ENCODE data around the gene DMTF1. TPM values are rescaled to one million over a fixed set of nuclear protein-coding genes. Genes with fewer than 3 reads are reported as not detected.

The DMTF1 gene
- total RNA-seq, 1 donor: 98.9 TPM

- no peak for DNase-seq (ENCODE audit: low read depth)
- TF ChIP-seq CTCF (IDR thresholded peaks at IDR 0.05; ENCODE audit: insufficient read depth, low read depth, low read length): no peak
- H3K4me3 ChIP-seq (ENCODE audit: low read depth, low read length): no peak overlapping the region
Observed at GRCh38 chr7:87171282-87171934, 19.2 kb downstream of the DMTF1 start.

- no peak for DNase-seq (ENCODE audit: low read depth)
- H3K4me3 ChIP-seq (ENCODE audit: low read depth, low read length): no peak overlapping the region
- no peak for TF ChIP-seq CTCF (IDR thresholded peaks at IDR 0.05; ENCODE audit: insufficient read depth, low read depth, low read length)
Observed at GRCh38 chr7:87173471-87173870, 21.2 kb downstream of the DMTF1 start.

- no peak for DNase-seq (ENCODE audit: low read depth)
- H3K4me3 ChIP-seq (ENCODE audit: low read depth, low read length): no peak overlapping the region
- no peak for TF ChIP-seq CTCF (IDR thresholded peaks at IDR 0.05; ENCODE audit: insufficient read depth, low read depth, low read length)
Observed at GRCh38 chr7:87178320-87178719, 26.1 kb downstream of the DMTF1 start.

GRCh38 chr7:87179180-87179579, 26.9 kb downstream of the DMTF1 start:
- H3K4me3 ChIP-seq (ENCODE audit: low read depth, low read length): no peak overlapping the region
- TF ChIP-seq CTCF (IDR thresholded peaks at IDR 0.05; ENCODE audit: insufficient read depth, low read depth, low read length): no peak
- no peak for DNase-seq (ENCODE audit: low read depth)

GRCh38 chr7:87187120-87187519, 34.9 kb downstream of the DMTF1 start:
- TF ChIP-seq CTCF (IDR thresholded peaks at IDR 0.05; ENCODE audit: insufficient read depth, low read depth, low read length): no peak
- no peak overlapping the region for H3K4me3 ChIP-seq (ENCODE audit: low read depth, low read length)
- no peak for DNase-seq (ENCODE audit: low read depth)

- DNase-seq (ENCODE audit: low read depth): no peak
- TF ChIP-seq CTCF (IDR thresholded peaks at IDR 0.05; ENCODE audit: insufficient read depth, low read depth, low read length): no peak
- no peak overlapping the region for H3K4me3 ChIP-seq (ENCODE audit: low read depth, low read length)
Observed at GRCh38 chr7:87188930-87189329, 36.7 kb downstream of the DMTF1 start.

GRCh38 chr7:87190783-87191182, 38.5 kb downstream of the DMTF1 start:
- DNase-seq (ENCODE audit: low read depth): no peak
- H3K4me3 ChIP-seq (ENCODE audit: low read depth, low read length): no peak overlapping the region
- no peak for TF ChIP-seq CTCF (IDR thresholded peaks at IDR 0.05; ENCODE audit: insufficient read depth, low read depth, low read length)
